ENCODE data around the gene LRBA.

LRBA gene

DNA sequence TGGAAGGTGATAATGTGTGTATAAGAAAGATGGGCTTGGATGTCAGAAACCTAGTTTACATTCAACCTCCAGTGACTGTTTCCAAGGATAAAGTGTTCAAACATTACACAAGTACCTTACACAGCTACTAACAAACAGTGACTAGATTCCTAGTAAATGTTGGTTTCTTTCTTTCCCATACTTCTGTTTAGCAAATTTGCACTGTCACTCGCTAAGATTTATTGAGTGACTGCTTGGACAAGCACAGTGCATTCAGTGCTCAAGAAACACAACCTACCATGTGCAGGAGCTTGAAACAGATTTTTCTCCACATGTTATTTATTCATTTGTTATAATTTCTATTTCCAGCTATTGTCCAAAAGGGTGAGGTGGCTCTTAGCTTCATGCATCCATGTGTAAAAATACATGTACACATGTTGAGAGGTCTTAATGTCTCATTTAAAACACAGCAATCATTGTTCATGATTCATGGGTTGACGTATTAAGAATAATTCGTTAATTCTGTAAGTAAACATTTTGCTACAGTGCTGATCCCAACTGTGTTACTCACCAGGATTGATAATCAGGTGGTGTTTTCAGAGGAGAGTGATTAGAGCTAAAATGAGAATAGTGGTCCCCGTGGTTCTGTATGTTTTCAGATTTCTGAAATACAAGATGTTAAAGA lies 783.8 kb downstream of the LRBA start:
- H3K9me2 ChIP-seq (replicated peaks; ENCODE audit: insufficient read depth, low read length) = no peaks in the 10 kb centered on the region
- H3K36me3 ChIP-seq (replicated peaks; ENCODE audit: insufficient read depth, low read length) = no peaks in the 10 kb centered on the region
- no peaks in the 10 kb centered on the region for H3K79me2 ChIP-seq (ENCODE audit: low read length)

GRCh38 chr4:150230561-150230960 lies 784.5 kb downstream of the LRBA start:
- TF ChIP-seq, protein P1, sequence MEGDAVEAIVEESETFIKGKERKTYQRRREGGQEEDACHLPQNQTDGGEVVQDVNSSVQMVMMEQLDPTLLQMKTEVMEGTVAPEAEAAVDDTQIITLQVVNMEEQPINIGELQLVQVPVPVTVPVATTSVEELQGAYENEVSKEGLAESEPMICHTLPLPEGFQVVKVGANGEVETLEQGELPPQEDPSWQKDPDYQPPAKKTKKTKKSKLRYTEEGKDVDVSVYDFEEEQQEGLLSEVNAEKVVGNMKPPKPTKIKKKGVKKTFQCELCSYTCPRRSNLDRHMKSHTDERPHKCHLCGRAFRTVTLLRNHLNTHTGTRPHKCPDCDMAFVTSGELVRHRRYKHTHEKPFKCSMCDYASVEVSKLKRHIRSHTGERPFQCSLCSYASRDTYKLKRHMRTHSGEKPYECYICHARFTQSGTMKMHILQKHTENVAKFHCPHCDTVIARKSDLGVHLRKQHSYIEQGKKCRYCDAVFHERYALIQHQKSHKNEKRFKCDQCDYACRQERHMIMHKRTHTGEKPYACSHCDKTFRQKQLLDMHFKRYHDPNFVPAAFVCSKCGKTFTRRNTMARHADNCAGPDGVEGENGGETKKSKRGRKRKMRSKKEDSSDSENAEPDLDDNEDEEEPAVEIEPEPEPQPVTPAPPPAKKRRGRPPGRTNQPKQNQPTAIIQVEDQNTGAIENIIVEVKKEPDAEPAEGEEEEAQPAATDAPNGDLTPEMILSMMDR (IDR thresholded peaks at IDR 0.05; ENCODE audit: low read length) = no peak
- no peak for TF ChIP-seq EZH2 (optimal IDR thresholded peaks at IDR 0.05; ENCODE audit: low read depth, low read length)
- Histone ChIP-seq H2AFZ (ENCODE audit: low read length) (no peak overlapping the region), H3K27ac (ENCODE audit: low read length) (no peak overlapping the region), H3K36me3 (replicated peaks; ENCODE audit: insufficient read depth, low read length) (no peaks in the 10 kb centered on the region), H3K9me3 (replicated peaks; ENCODE audit: insufficient read depth, low read length) (no peaks in the 10 kb centered on the region), H3K4me1 (ENCODE audit: low read length) (no peaks in the 10 kb centered on the region), H3F3A (ENCODE audit: insufficient read depth, low read length) (no peaks in the 10 kb centered on the region), H3K4me3 (ENCODE audit: low read length) (no peak overlapping the region), H3K4me2 (ENCODE audit: low read depth, low read length) (no peak overlapping the region), H3K9me2 (replicated peaks; ENCODE audit: insufficient read depth, low read length) (no peaks in the 10 kb centered on the region), H3K79me2 (ENCODE audit: low read length) (no peaks in the 10 kb centered on the region), H4K20me1 (ENCODE audit: insufficient read depth, low read length) (no peaks in the 10 kb centered on the region), H3K9ac (ENCODE audit: low read length) (no peak overlapping the region), H3K27me3 (replicated peaks; ENCODE audit: insufficient read depth, low read length) (no peaks in the 10 kb centered on the region)
- no peak for DNase-seq

More for the DNA sequence above, 783.8 kb downstream of the LRBA start:
- Histone ChIP-seq H3K27me3 (replicated peaks; ENCODE audit: insufficient read depth, low read length) (no peaks in the 10 kb centered on the region), H3K9ac (ENCODE audit: low read length) (no peak overlapping the region), H3K4me3 (ENCODE audit: low read length) (no peak overlapping the region), H3K4me2 (ENCODE audit: low read depth, low read length) (no peak overlapping the region), H3F3A (ENCODE audit: insufficient read depth, low read length) (no peaks in the 10 kb centered on the region), H3K4me1 (ENCODE audit: low read length) (no peaks in the 10 kb centered on the region), H3K27ac (ENCODE audit: low read length) (no peak overlapping the region), H2AFZ (ENCODE audit: low read length) (no peak overlapping the region), H3K9me3 (replicated peaks; ENCODE audit: insufficient read depth, low read length) (no peaks in the 10 kb centered on the region), H4K20me1 (ENCODE audit: insufficient read depth, low read length) (no peaks in the 10 kb centered on the region)
- no peak for DNase-seq
- TF ChIP-seq EZH2 (optimal IDR thresholded peaks at IDR 0.05; ENCODE audit: low read depth, low read length) (no peak), EZH2phosphoT487 (IDR thresholded peaks at IDR 0.05; ENCODE audit: low read length) (no peak)
- TF ChIP-seq, protein P1 (IDR thresholded peaks at IDR 0.05; ENCODE audit: low read length) = no peak

DNA sequence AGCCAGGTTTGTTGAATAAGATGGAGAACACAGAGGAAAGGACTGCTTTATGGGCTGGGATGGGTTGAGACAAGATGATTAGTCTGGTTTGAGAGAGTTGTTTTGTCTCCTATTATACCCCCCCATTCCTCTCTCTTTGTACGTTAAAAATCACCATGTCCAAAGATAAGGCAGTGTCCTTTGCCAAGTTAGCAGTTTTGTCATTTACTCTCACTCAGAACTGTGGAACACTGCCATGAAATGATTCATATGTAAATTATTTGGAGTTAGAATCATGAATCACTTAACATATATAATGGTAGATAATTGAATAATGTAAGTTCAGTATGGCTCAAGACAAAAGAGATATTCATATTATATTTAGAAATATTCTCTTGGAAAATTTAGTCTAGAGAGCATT lies 785.6 kb downstream of the LRBA start:
- Histone ChIP-seq H2AFZ (ENCODE audit: low read length) (no peak overlapping the region), H3F3A (ENCODE audit: insufficient read depth, low read length) (no peaks in the 10 kb centered on the region), H3K79me2 (ENCODE audit: low read length) (no peaks in the 10 kb centered on the region), H3K9me2 (replicated peaks; ENCODE audit: insufficient read depth, low read length) (no peaks in the 10 kb centered on the region), H3K36me3 (replicated peaks; ENCODE audit: insufficient read depth, low read length) (no peaks in the 10 kb centered on the region), H3K4me3 (ENCODE audit: low read length) (no peak overlapping the region), H3K27ac (ENCODE audit: low read length) (no peak overlapping the region), H3K9me3 (replicated peaks; ENCODE audit: insufficient read depth, low read length) (no peaks in the 10 kb centered on the region), H3K4me1 (ENCODE audit: low read length) (no peaks in the 10 kb centered on the region), H3K27me3 (replicated peaks; ENCODE audit: insufficient read depth, low read length) (no peaks in the 10 kb centered on the region), H3K9ac (ENCODE audit: low read length) (no peak overlapping the region), H3K4me2 (ENCODE audit: low read depth, low read length) (no peak overlapping the region), H4K20me1 (ENCODE audit: insufficient read depth, low read length) (no peaks in the 10 kb centered on the region)
- no peak for TF ChIP-seq EZH2 (optimal IDR thresholded peaks at IDR 0.05; ENCODE audit: low read depth, low read length)
- TF ChIP-seq, protein P1 (IDR thresholded peaks at IDR 0.05; ENCODE audit: low read length) = no peak
- TF ChIP-seq EZH2phosphoT487 (IDR thresholded peaks at IDR 0.05; ENCODE audit: low read length) = no peak
- no peak for DNase-seq

All from MM.1S (cell line).